Ishikawa (cell line): ENCODE results near the gene RPS3.

Experiments used
- EGR1 ChIP-seq: IDR thresholded peaks from 2 replicates; pipeline ENCODE4 v1.6.1; 2012
- YY1 ChIP-seq: IDR thresholded peaks from 2 replicates; pipeline ENCODE4 v1.6.1; 2012; ENCODE audit warnings: low read depth

DNA sequence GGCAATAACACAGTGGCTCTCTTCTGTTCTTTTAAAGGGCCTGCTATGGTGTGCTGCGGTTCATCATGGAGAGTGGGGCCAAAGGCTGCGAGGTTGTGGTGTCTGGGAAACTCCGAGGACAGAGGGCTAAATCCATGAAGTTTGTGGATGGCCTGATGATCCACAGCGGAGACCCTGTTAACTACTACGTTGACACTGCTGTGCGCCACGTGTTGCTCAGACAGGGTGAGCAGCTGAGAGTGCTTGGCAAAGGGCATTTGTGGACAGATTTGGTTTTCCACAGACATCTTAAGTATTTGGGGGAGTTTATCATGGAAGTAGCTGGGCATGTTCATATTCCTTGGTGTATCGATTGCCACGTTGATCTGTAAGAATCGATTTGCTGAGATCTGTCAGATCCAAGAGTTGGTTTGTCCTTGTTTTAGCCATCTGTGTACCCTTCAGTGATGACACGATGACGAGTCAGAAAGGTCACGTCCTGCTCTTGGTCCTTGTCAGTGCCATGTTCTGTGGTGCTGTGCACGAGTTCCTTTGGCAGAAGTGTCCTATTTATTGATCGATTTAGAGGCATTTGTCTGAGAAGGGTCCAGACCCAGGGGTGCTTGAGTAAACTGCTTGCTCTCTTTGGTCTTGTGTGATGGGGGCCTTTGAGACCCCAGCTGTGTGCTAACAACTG, 4.8 kb downstream of the RPS3 start:
- TF ChIP-seq EGR1 (no peak), YY1 (no peak)
